Mesendoderm (in vitro differentiated cells): ENCODE data around the gene RAB9B. TPM values are rescaled to one million over a fixed set of nuclear protein-coding genes. Genes with fewer than 3 reads are reported as not detected.
A peak's percentile ranks its signal among the peaks of the same experiment; 100 is the strongest.

Source experiments
- DNase-seq: peaks from one replicate; pipeline ENCODE4 v3.0.0; 2013
- H2AK5ac ChIP-seq: 2 replicates; pipeline ENCODE4 v1.6.1; 2013; ENCODE audit warnings: low read length, inconsistent platforms
- H2BK120ac ChIP-seq: 2 replicates; pipeline ENCODE4 v1.6.1; 2013; ENCODE audit warnings: low read depth, mild to moderate bottlenecking, low read length, moderate library complexity, mixed read lengths
- H2BK15ac ChIP-seq: replicated peaks from 2 replicates; pipeline ENCODE4 v1.6.1; 2013; ENCODE audit warnings: low read depth, mild to moderate bottlenecking, moderate library complexity
- H2BK5ac ChIP-seq: 2 replicates; pipeline ENCODE4 v1.6.1; 2013; ENCODE audit warnings: low read length, inconsistent platforms
- H3K18ac ChIP-seq: 2 replicates; pipeline ENCODE4 v1.6.1; 2013; ENCODE audit warnings: mild to moderate bottlenecking, low read length, mixed read lengths
- H3K23ac ChIP-seq: one replicate; pipeline ENCODE4 v1.6.1; 2013; ENCODE audit warnings: low read length
- H3K27ac ChIP-seq: 2 replicates; pipeline ENCODE4 v1.5.1; 2013; ENCODE audit warnings: low read depth, mild to moderate bottlenecking, inconsistent platforms, low read length, moderate library complexity
- H3K27me3 ChIP-seq: 2 replicates; pipeline ENCODE4 v1.6.1; 2013; ENCODE audit warnings: low read length, control low read depth, mild to moderate bottlenecking, inconsistent platforms; ENCODE audit not compliant: insufficient read depth, poor library complexity
- H3K36me3 ChIP-seq: 2 replicates; pipeline ENCODE4 v1.6.1; 2013; ENCODE audit warnings: low read length, inconsistent platforms; ENCODE audit not compliant: control insufficient read depth, insufficient read depth
- H3K4ac ChIP-seq: one replicate; pipeline ENCODE4 v1.6.1; 2013; ENCODE audit warnings: low read depth, mild to moderate bottlenecking, low read length, moderate library complexity
- H3K4me1 ChIP-seq: 2 replicates; pipeline ENCODE4 v1.6.1; 2013; ENCODE audit warnings: low read depth, low read length, inconsistent platforms; ENCODE audit not compliant: control insufficient read depth
- H3K4me2 ChIP-seq: 2 replicates; pipeline ENCODE4 v1.6.1; 2013; ENCODE audit warnings: low read length
- H3K4me3 ChIP-seq: 2 replicates; pipeline ENCODE4 v1.5.1; 2013; ENCODE audit warnings: mild to moderate bottlenecking, low read length
- H3K56ac ChIP-seq: one replicate; pipeline ENCODE4 v1.6.1; 2013; ENCODE audit warnings: low read length
- H3K79me1 ChIP-seq: 2 replicates; pipeline ENCODE4 v1.6.1; 2013; ENCODE audit warnings: low read length, inconsistent platforms
- H3K79me2 ChIP-seq: 2 replicates; pipeline ENCODE4 v1.6.1; 2013; ENCODE audit warnings: mild to moderate bottlenecking, low read length; ENCODE audit not compliant: control insufficient read depth, insufficient read depth
- H3K9ac ChIP-seq: 2 replicates; pipeline ENCODE4 v1.6.1; 2013; ENCODE audit warnings: low read length, inconsistent platforms
- H4K5ac ChIP-seq: one replicate; pipeline ENCODE4 v1.6.1; 2013; ENCODE audit warnings: low read length
- H4K8ac ChIP-seq: one replicate; pipeline ENCODE4 v1.6.1; 2013; ENCODE audit warnings: low read depth, mild to moderate bottlenecking, control low read depth, low read length, moderate library complexity
- WGBS: extraction: QIAGEN DNeasy Blood & Tissue Kit; methylation state at CpG from one replicate; pipeline ENCODE4 v1.1.7; 2013; ENCODE audit warnings: low lambda C conversion rate, missing lambda C conversion rate; ENCODE audit not compliant: insufficient coverage; ENCODE audit errors: extremely low coverage; 5-methylcytosine and 5-hydroxymethylcytosine counted together
- small RNA-seq: library from polyadenylated mRNA; stranded (forward); fragments of <200 nt; extraction: miRNeasy Mini kit (QIAGEN cat#:217004); gene quantifications from one replicate; pipeline ENCODE3, GENCODE V24; 2013; ENCODE audit not compliant: insufficient read depth

The RAB9B gene

GRCh38 chrX:103774070-103774642, 57.9 kb downstream of the RAB9B start:
- H2BK5ac ChIP-seq = no peak overlapping the region
- H3K56ac ChIP-seq = peak overlapping the region; percentile 42
- H3K4ac ChIP-seq = peak overlapping the region; percentile 55
- no peak for DNase-seq
- H3K79me1 ChIP-seq = no peaks in the 10 kb centered on the region
- H3K18ac ChIP-seq = no peak overlapping the region
- peaks cover 7% of the 10 kb centered on the region for H3K4me1 ChIP-seq
- H3K9ac ChIP-seq = no peak overlapping the region
- no peak overlapping the region for H2AK5ac ChIP-seq
- H3K4me3 ChIP-seq = no peak overlapping the region
- no peak overlapping the region for H4K5ac ChIP-seq
- H2BK120ac ChIP-seq = no peak overlapping the region
- no peak overlapping the region for H3K27ac ChIP-seq
- no peak overlapping the region for H3K4me2 ChIP-seq
- no peak overlapping the region for H3K23ac ChIP-seq
- H3K27me3 ChIP-seq = no peaks in the 10 kb centered on the region
- H4K8ac ChIP-seq = no peak overlapping the region
- H2BK15ac ChIP-seq = no peak overlapping the region
- no peaks in the 10 kb centered on the region for H3K79me2 ChIP-seq
- no CpG with 5 or more reads among the region's 6 CpGs for WGBS
- H3K36me3 ChIP-seq = no peaks in the 10 kb centered on the region

GRCh38 chrX:103773445-103773844, 58.6 kb downstream of the RAB9B start:
- Histone ChIP-seq H3K27ac (no peak overlapping the region), H2BK5ac (peak overlapping the region; percentile 35), H2BK15ac (no peak overlapping the region), H3K27me3 (no peaks in the 10 kb centered on the region), H3K56ac (peak overlapping the region; percentile 58), H3K36me3 (no peaks in the 10 kb centered on the region), H2AK5ac (no peak overlapping the region), H3K4me1 (peaks cover 10% of the 10 kb centered on the region), H3K4me2 (no peak overlapping the region), H3K18ac (peak overlapping the region; percentile 80), H3K79me2 (no peaks in the 10 kb centered on the region), H3K79me1 (no peaks in the 10 kb centered on the region), H4K5ac (no peak overlapping the region), H3K23ac (no peak overlapping the region), H3K9ac (no peak overlapping the region), H3K4me3 (no peak overlapping the region), H3K4ac (peak overlapping the region; percentile 55), H2BK120ac (no peak overlapping the region), H4K8ac (no peak overlapping the region)
- no CpG with 5 or more reads among the region's 3 CpGs for WGBS
- DNase-seq = no peak

Small RNA genes lying within 50 kb of the gene (small RNA-seq; reads per million reads assigned to genes)
- not detected for gene RNA5SP511
